NCI-H1436 (cell line): ENCODE data around the gene NT5DC2.

Experiments used
- DNase-seq: peaks from one replicate; lab custom pipeline; 2025; lab: John Stamatoyannopoulos, UW

Gene NT5DC2

DNA sequence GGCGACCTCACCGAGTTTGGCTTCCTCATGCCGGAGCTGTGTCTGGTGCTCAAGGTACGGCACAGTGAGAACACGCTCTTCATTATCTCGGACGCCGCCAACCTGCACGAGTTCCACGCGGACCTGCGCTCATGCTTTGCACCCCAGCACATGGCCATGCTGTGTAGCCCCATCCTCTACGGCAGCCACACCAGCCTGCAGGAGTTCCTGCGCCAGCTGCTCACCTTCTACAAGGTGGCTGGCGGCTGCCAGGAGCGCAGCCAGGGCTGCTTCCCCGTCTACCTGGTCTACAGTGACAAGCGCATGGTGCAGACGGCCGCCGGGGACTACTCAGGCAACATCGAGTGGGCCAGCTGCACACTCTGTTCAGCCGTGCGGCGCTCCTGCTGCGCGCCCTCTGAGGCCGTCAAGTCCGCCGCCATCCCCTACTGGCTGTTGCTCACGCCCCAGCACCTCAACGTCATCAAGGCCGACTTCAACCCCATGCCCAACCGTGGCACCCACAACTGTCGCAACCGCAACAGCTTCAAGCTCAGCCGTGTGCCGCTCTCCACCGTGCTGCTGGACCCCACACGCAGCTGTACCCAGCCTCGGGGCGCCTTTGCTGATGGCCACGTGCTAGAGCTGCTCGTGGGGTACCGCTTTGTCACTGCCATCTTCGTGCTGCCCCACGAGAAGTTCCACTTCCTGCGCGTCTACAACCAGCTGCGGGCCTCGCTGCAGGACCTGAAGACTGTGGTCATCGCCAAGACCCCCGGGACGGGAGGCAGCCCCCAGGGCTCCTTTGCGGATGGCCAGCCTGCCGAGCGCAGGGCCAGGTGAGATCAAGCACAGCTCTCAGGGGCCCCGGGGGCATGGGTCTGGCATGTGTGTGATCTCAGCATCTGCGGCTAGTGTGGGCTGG, 45.6 kb downstream of the NT5DC2 start:
- no peak for DNase-seq

DNA sequence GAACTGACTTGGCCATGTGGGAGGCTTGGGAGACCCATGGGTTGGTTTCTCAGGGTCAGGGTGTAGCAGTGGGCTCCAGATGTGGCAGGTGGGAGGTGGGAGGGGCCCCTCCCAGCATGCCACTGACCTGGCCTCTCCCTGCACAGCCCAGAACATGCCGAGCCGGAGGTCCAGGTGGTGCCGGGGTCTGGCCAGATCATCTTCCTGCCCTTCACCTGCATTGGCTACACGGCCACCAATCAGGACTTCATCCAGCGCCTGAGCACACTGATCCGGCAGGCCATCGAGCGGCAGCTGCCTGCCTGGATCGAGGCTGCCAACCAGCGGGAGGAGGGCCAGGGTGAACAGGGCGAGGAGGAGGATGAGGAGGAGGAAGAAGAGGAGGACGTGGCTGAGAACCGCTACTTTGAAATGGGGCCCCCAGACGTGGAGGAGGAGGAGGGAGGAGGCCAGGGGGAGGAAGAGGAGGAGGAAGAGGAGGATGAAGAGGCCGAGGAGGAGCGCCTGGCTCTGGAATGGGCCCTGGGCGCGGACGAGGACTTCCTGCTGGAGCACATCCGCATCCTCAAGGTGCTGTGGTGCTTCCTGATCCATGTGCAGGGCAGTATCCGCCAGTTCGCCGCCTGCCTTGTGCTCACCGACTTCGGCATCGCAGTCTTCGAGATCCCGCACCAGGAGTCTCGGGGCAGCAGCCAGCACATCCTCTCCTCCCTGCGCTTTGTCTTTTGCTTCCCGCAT, 46.4 kb downstream of the NT5DC2 start:
- no peak for DNase-seq

DNA sequence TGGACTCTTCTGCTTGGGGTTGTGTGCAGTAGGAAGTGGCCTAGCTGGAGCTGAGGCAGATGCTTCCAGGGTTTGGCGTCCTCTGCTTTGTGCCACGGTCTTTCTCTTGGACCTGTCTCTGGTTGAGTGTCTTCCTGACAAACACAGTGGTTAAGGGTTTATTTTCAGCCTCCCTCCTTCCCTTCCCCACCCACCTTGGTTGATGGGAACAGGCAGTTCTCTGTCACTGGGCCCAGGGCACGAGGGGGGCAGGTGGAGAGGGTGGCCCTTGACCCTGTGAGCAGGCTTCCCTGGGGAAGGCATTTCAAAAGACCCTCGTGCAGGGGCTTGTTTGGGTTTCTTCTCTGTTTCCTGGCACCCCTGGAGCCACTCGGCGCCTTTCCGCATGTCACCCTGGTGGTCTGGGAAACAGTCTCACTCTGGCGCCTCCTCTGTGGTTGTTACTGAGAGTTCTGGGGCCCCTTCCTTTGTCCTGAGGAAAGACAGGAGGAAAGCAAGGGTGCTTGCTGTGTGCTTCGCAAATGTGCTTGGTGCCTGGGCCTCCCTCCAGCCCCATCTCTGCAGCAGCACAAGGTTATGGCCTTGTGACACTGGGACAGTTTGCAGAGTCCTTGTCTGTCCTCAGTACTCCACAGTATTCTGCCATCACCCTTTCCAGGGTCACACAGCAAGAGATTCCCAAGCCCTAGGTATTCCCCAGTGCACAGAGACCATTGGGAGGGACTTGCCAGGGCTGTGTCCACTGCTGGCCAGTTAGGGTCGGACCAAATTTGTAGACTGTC, 48.8 kb downstream of the NT5DC2 start:
- no peak for DNase-seq

DNA sequence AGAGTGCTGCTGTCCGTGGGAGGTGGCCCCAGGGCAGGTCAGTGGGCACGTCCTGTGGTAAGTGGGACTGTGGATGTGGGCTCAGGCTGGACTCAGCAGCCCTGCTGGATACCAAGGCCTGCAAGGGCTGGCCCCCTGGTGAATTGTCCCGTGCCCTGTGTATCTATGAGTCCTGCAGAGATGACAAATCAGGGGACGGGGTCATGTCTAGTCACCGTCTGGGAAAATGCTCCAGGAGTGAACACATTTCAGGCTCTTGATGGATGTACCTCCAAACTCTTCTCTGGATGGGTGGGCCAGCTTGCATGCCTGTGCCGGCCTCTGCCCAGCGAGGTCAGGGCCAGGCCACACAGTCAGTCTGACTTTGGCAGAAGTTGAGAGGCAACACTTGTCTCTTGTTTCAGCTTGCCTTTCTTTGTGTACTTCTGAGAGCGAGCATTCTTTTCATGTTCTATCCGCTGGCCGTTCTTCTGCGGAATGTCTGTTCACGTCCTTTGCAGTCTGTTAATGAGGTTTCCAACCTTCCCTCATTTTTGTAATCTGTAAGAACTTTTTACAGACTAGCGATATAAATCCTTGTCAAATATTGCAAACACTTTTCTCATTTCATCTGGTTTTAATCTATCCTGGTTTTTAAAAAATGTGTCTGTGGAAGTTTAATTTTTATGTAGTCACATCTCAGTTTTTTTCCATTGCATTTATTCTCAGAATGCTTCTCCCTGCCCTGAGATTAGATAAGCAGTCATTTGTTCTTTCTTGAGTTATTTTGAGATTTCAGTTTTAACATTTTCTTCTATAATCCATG, 49.9 kb downstream of the NT5DC2 start:
- DNase-seq = no peak

DNA sequence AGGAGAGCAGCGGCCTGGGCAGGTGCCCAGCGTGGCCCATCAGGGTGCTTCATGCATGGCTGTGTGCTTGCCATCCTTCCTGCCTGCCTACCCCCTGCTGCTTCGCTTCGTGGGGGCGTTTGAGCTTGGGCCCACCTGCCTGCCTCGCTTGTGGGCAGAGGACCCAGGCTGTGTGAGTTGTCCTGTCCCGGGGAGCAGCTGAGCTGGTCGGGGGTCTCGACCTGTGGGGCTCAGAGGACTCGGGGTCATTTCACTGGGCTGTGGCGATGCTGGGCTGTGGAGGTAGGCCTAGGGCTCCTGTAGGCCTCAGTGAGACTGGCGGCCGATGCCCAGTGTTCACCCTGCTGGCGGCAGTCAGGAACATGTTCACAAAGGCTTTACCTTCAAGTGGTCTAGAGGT, 50.6 kb downstream of the NT5DC2 start:
- no peak for DNase-seq

DNA sequence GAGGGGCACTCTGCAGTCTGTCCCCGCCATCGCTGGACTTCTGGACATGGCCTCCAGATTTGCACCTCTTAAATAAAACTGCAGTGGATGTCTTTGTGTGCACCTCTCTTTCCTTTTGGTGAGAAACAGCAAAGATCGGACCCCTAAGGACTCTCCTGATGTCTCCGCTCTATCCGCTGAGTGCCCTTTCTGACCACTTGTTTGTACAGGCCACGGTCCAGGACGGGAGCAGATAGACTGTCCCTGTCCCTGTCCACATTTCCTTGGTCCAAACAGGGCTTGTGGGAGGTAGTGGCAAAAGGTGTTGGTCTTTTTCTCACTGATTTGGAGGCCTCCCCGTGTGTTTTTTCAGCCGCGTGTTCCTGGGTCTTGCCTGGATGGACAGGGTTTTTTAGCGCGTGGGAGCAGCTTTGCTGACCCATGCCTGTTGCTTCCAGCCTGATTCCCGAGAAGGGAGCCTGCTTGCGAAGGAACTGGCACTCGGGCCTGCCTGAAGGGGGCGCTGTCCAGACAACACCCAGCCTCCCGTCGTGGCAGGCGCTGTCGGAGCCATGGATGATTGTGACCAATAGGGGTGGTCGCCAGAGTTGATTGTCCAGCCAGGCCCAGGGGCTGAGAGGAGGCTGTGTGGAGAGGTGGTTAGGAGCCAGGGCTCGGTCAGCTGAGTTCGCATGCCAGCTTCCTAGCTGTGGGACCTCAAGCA, 51.7 kb downstream of the NT5DC2 start:
- DNase-seq = no peak

DNA sequence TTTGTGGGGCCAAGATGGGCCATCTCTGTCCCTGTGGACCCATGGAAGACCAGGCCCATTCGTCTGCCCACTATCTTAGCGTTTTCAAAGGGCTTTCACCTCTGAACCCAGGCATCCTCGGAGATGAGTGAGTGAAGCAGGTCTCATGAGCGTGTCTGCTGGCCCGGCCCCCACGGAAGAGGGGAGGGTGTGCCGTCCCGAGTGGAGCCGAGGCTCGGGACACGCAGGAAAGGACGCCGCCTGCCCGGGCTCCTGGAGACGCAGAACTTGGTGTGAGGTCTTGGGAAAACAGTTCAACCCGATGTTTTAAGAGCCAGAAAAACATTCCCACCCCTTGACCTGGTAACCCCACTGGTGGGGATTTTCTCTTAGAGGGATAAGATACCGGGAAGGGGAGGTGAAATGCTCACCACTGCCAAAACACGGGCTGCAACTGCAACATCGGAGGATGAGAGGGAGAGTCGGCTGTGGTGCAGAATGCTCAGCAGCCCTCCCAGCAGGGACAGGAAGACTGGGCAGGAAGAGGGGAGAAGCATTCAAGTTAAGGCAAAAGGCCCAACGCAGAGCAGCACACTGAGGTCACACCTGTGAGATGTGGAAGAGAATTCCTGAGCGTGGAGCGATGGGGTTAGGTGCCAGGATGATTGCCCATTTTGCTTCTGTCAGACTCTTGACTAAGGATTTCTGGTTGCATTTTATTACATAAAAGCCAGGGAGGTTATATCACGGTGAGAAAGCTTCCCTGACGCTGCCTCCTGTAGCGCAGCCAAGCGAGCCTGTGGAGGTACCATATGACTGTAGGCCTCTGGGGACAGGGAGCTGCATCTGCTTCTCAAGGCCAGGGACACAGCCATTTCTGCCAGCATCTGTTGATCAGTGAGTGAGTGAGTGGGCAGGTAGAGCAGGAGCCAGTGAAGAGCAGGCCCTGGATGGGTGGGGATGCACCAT, 52.6 kb downstream of the NT5DC2 start:
- no peak for DNase-seq

DNA sequence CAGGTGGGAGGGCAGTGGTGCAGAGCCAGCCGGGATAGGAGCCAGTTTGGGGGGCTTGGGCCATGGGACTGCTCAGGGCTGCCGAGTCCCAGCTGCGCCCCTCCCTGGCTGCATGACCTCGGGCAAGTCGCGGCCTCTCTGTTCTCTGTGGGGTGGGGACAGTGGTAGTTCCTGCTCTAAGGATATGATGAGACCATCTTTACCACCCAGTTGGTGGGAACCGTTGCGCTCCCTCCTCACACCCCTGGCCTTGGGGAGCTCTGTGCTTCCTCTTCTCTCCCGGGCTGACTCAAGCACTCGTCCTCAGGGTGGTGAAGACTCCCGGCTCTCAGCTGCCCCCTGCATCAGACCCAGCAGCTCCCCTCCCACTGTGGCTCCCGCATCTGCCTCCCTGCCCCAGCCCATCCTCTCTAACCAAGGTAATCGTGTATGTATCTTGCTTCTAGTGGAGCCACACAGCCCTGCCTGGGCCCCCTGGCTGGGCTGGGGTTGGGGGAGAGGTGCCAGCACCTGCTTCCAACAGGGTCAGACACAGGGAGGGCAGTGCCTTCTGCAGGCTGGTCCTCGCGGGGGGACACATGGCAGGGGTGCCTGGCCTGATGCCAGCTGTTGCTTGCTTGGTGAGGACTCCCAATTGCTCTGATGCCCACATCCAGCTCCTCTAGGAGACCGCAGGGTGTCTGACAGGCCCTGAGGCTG, 53.6 kb downstream of the NT5DC2 start:
- no peak for DNase-seq

DNA sequence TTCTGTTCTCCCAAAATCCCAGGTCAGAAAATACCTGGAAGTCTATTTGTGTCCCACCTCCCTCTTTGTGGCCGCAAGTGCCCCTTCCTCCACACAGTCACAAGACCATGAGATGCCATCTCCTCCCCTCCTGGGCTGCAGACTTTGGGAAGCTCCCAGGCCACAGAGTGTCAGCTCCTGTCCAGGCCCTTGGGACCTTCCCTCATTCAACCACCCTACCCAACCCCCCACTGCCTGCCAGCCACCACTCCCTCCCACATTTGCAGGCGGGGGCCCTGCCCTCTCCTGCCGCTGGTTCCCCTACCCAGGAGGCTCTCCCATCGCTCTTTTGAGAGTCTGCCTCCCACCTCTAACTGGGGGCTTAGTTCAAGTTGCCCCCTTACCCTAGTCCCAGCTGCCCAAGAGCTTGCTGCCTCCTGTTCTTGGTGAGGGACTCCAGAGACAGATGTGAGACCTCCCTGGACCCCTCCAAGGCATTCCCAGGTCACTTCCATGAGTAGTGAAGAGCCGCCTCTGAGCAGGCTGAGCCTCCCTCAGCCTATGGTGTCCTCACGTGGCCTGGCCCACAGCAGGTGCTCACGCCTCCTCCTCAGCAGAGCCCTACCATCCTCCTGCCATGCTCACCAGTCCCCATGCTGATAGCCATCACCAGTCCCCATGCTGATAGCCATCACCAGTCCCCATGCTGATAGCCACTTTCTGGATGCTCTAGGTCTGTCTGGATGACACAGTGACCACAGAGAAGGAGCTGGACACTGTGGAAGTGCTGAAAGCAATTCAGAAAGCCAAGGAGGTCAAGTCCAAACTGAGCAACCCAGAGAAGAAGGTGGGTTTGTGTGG, 54.4 kb downstream of the NT5DC2 start:
- no peak for DNase-seq

DNA sequence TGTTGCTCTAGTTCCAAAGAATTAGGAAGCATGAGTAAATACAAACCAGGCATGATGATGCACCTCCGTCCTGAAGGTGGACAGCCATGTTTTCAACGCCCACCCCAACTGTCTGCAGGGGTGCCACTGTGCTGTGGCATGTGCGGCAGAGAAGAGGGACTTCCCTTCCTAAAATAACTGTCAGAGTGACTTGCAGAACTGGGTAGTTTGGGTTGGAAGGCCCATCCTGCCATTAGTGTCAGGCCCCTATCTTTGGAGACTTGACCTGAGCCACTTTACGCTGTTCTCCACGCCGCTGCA, 55.9 kb downstream of the NT5DC2 start:
- no peak for DNase-seq

DNA sequence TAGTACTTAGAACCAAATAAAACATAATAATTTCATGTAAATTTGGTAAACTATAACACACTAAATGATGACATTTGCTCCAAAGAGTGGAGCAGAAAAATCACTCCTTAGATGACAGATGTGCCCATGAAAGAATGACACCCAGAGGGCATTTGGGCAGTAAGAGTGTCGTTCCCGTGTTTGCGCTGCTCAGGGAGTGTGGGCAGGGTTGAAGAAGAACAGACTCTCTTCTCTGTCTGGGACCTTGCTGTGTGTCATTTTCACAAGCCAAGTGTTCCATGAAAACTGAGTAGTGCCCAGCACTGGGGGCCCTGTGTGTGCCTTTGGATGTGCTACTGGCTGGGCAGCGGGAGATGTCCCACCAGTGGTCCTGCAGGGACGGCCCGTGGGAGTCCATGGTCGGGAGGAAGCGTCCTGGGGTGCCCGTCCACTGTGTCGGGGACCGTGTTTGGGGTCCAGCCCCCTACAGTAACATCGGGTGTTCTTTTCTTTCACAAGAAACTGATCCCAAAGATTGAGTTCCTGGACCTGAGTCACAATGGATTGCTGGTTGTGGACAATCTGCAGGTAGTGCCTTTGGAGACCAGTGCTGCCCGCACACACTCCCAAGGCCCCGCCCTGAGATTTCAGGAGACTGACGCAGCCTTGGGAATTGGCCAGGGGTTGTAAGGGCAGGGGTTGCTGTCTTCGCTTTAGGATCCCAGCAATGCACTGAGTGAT, 56.4 kb downstream of the NT5DC2 start:
- DNase-seq = no peak
